DMS153 treated with DMSO at 0.1 percent for 48 hours (cell line): ENCODE results near the gene PLB1.
"Not testable (repeated sequence)": the region's sequence is repeated elsewhere in the genome, so short reads cannot be mapped to it uniquely, and the experiment has no call there.

Experiments used
- DNase-seq: peaks from one replicate; lab custom pipeline; 2025; ENCODE audit not compliant: unreplicated experiment; lab: John Stamatoyannopoulos, UW

Gene PLB1

GRCh38 chr2:28662044-28662443, 166.2 kb downstream of the PLB1 start:
- no peak for DNase-seq

- DNase-seq, result no peak
Observed at GRCh38 chr2:28662468-28663181, 166.8 kb downstream of the PLB1 start.

- DNase-seq, result no peak
Observed at GRCh38 chr2:28663359-28663758, 167.5 kb downstream of the PLB1 start.

- DNase-seq, result no peak
Observed at GRCh38 chr2:28664120-28664842, 168.4 kb downstream of the PLB1 start.

GRCh38 chr2:28665041-28665704, 169.3 kb downstream of the PLB1 start:
- no peak for DNase-seq

GRCh38 chr2:28665811-28666377, 170.0 kb downstream of the PLB1 start:
- not testable (repeated sequence) for DNase-seq

- DNase-seq, result no peak
Observed at GRCh38 chr2:28666496-28667184, 170.8 kb downstream of the PLB1 start.

- no peak for DNase-seq
Observed at GRCh38 chr2:28667261-28667660, 171.4 kb downstream of the PLB1 start.

- no peak for DNase-seq
Observed at GRCh38 chr2:28668106-28668814, 172.4 kb downstream of the PLB1 start.

GRCh38 chr2:28668880-28669279, 173.0 kb downstream of the PLB1 start:
- DNase-seq, result no peak

- DNase-seq, result no peak
Observed at GRCh38 chr2:28670856-28671255, 175.0 kb downstream of the PLB1 start.

- DNase-seq, result no peak
Observed at GRCh38 chr2:28673338-28673737, 177.5 kb downstream of the PLB1 start.

GRCh38 chr2:28674062-28674712, 178.3 kb downstream of the PLB1 start:
- no peak for DNase-seq

GRCh38 chr2:28674713-28675068, 178.8 kb downstream of the PLB1 start:
- DNase-seq, result no peak

GRCh38 chr2:28676152-28676835, 180.4 kb downstream of the PLB1 start:
- no peak for DNase-seq

GRCh38 chr2:28678175-28678855, 182.5 kb downstream of the PLB1 start:
- DNase-seq, result no peak

GRCh38 chr2:28678944-28679343, 183.1 kb downstream of the PLB1 start:
- no peak for DNase-seq

- no peak for DNase-seq
Observed at GRCh38 chr2:28680657-28681056, 184.8 kb downstream of the PLB1 start.

- DNase-seq, result no peak
Observed at GRCh38 chr2:28681158-28681571, 185.3 kb downstream of the PLB1 start.
